ENCODE measurements around the gene GNPNAT1.
"Not testable (repeated sequence)": the region's sequence is repeated elsewhere in the genome, so short reads cannot be mapped to it uniquely, and the experiment has no call there.

Gene GNPNAT1

GRCh38 chr14:52755607-52756316 is 35.6 kb downstream of the GNPNAT1 start:
- H3K9me3 ChIP-seq (ENCODE audit: insufficient read depth, low read depth, low read length): no peaks in the 10 kb centered on the region
- peaks cover 64% of the 10 kb centered on the region for H3K36me3 ChIP-seq (ENCODE audit: insufficient read depth, low read length)
- no peaks in the 10 kb centered on the region for H3K27me3 ChIP-seq (ENCODE audit: insufficient read depth, low read length)
- H3K9ac ChIP-seq (ENCODE audit: low read depth, low read length): no peak overlapping the region
- H3K27ac ChIP-seq (ENCODE audit: low read depth, low read length): no peak overlapping the region
- no peak overlapping the region for H3K4me3 ChIP-seq (ENCODE audit: low read length)
- WGBS: 97% methylated on average over 5 of the region's 5 CpGs
- H3K4me1 ChIP-seq (ENCODE audit: insufficient read depth, low read length): no peaks in the 10 kb centered on the region

- peaks cover 77% of the 10 kb centered on the region for H3K36me3 ChIP-seq (ENCODE audit: insufficient read depth, low read length)
- no peaks in the 10 kb centered on the region for H3K9me3 ChIP-seq (ENCODE audit: insufficient read depth, low read depth, low read length)
- H3K27ac ChIP-seq (ENCODE audit: low read depth, low read length): no peak overlapping the region
- no peaks in the 10 kb centered on the region for H3K27me3 ChIP-seq (ENCODE audit: insufficient read depth, low read length)
- 94% methylated on average over 7 of the region's 8 CpGs for WGBS
- H3K9ac ChIP-seq (ENCODE audit: low read depth, low read length): no peak overlapping the region
- H3K4me1 ChIP-seq (ENCODE audit: insufficient read depth, low read length): no peaks in the 10 kb centered on the region
- H3K4me3 ChIP-seq (ENCODE audit: low read length): no peak overlapping the region
Observed at GRCh38 chr14:52748647-52749292, 42.6 kb downstream of the GNPNAT1 start.

GRCh38 chr14:52741865-52742264 is 49.5 kb downstream of the GNPNAT1 start:
- H3K36me3 ChIP-seq (ENCODE audit: insufficient read depth, low read length): peaks cover 30% of the 10 kb centered on the region
- H3K27me3 ChIP-seq (ENCODE audit: insufficient read depth, low read length): no peaks in the 10 kb centered on the region
- H3K9me3 ChIP-seq (ENCODE audit: insufficient read depth, low read depth, low read length): no peaks in the 10 kb centered on the region
- no peak overlapping the region for H3K27ac ChIP-seq (ENCODE audit: low read depth, low read length)
- peaks cover 10% of the 10 kb centered on the region; the same call in 1 of the 2 replicates for H3K4me1 ChIP-seq (ENCODE audit: insufficient read depth, low read length)
- no peak overlapping the region for H3K9ac ChIP-seq (ENCODE audit: low read depth, low read length)
- no peak overlapping the region for H3K4me3 ChIP-seq (ENCODE audit: low read length)

- H3K9ac ChIP-seq (ENCODE audit: low read depth, low read length): no peak overlapping the region
- H3K9me3 ChIP-seq (ENCODE audit: insufficient read depth, low read depth, low read length): no peaks in the 10 kb centered on the region
- no peak overlapping the region for H3K4me3 ChIP-seq (ENCODE audit: low read length)
- no peaks in the 10 kb centered on the region for H3K27me3 ChIP-seq (ENCODE audit: insufficient read depth, low read length)
- H3K36me3 ChIP-seq (ENCODE audit: insufficient read depth, low read length): peaks cover 18% of the 10 kb centered on the region
- WGBS: no CpG with 5 or more reads among the region's 1 CpG
- peaks cover 18% of the 10 kb centered on the region for H3K4me1 ChIP-seq (ENCODE audit: insufficient read depth, low read length)
- no peak overlapping the region for H3K27ac ChIP-seq (ENCODE audit: low read depth, low read length)
Observed at GRCh38 chr14:52740751-52741150, 50.7 kb downstream of the GNPNAT1 start.

GRCh38 chr14:52738409-52738808 is 53.0 kb downstream of the GNPNAT1 start:
- H3K9me3 ChIP-seq (ENCODE audit: insufficient read depth, low read depth, low read length): no peaks in the 10 kb centered on the region
- H3K9ac ChIP-seq (ENCODE audit: low read depth, low read length): no peak overlapping the region
- no peaks in the 10 kb centered on the region for H3K27me3 ChIP-seq (ENCODE audit: insufficient read depth, low read length)
- no peak overlapping the region for H3K27ac ChIP-seq (ENCODE audit: low read depth, low read length)
- no peak overlapping the region for H3K4me3 ChIP-seq (ENCODE audit: low read length)
- peaks cover 19% of the 10 kb centered on the region for H3K36me3 ChIP-seq (ENCODE audit: insufficient read depth, low read length)
- peaks cover 34% of the 10 kb centered on the region for H3K4me1 ChIP-seq (ENCODE audit: insufficient read depth, low read length)

GRCh38 chr14:52735921-52736489 is 55.4 kb downstream of the GNPNAT1 start:
- Histone ChIP-seq H3K27me3 (ENCODE audit: insufficient read depth, low read length) (no peaks in the 10 kb centered on the region), H3K36me3 (ENCODE audit: insufficient read depth, low read length) (peaks cover 26% of the 10 kb centered on the region), H3K27ac (ENCODE audit: low read depth, low read length) (no peak overlapping the region), H3K9me3 (ENCODE audit: insufficient read depth, low read depth, low read length) (no peaks in the 10 kb centered on the region), H3K4me1 (ENCODE audit: insufficient read depth, low read length) (peaks cover 30% of the 10 kb centered on the region), H3K9ac (ENCODE audit: low read depth, low read length) (no peak overlapping the region), H3K4me3 (ENCODE audit: low read length) (peak overlapping the region; percentile 1; the same call in 1 of the 2 replicates)
- 45% methylated on average over 1 of the region's 1 CpG for WGBS

- no peak overlapping the region for H3K9ac ChIP-seq (ENCODE audit: low read depth, low read length)
Observed at GRCh38 chr14:52733824-52734223, 57.6 kb downstream of the GNPNAT1 start.

GRCh38 chr14:52730709-52731111 is 60.7 kb downstream of the GNPNAT1 start:
- H3K4me3 ChIP-seq (ENCODE audit: low read length): peak overlapping the region; percentile 95
- no peaks in the 10 kb centered on the region for H3K9me3 ChIP-seq (ENCODE audit: insufficient read depth, low read depth, low read length)
- 2% methylated on average over 11 of the region's 11 CpGs for WGBS
- H3K27me3 ChIP-seq (ENCODE audit: insufficient read depth, low read length): no peaks in the 10 kb centered on the region
- H3K27ac ChIP-seq (ENCODE audit: low read depth, low read length): peak overlapping the region; percentile 79
- peaks cover 45% of the 10 kb centered on the region for H3K36me3 ChIP-seq (ENCODE audit: insufficient read depth, low read length)
- H3K4me1 ChIP-seq (ENCODE audit: insufficient read depth, low read length): peaks cover 28% of the 10 kb centered on the region
- H3K9ac ChIP-seq (ENCODE audit: low read depth, low read length): peak overlapping the region; percentile 85

More at GRCh38 chr14:52733824-52734223, 57.6 kb downstream of the GNPNAT1 start:
- Histone ChIP-seq H3K36me3 (ENCODE audit: insufficient read depth, low read length) (peaks cover 23% of the 10 kb centered on the region), H3K27ac (ENCODE audit: low read depth, low read length) (no peak overlapping the region; the same call in 1 of the 2 replicates), H3K4me3 (ENCODE audit: low read length) (peak overlapping the region; percentile 6; the same call in 1 of the 2 replicates), H3K9me3 (ENCODE audit: insufficient read depth, low read depth, low read length) (no peaks in the 10 kb centered on the region), H3K27me3 (ENCODE audit: insufficient read depth, low read length) (no peaks in the 10 kb centered on the region), H3K4me1 (ENCODE audit: insufficient read depth, low read length) (peaks cover 37% of the 10 kb centered on the region)
- WGBS: 94% methylated on average over 9 of the region's 9 CpGs

GRCh38 chr14:52729925-52730708 is 61.3 kb downstream of the GNPNAT1 start, which contains the start of gene STYX:
Gene STYX (plus strand): TSS chr14:52730166. CDS start chr14:52730475, 309 bp downstream.
- WGBS: under 1% methylated on average over 72 of the region's 72 CpGs
- H3K9ac ChIP-seq (ENCODE audit: low read depth, low read length): peak within 1 kb of the TSS; percentile 85
- no peaks in the 10 kb centered on the region for H3K27me3 ChIP-seq (ENCODE audit: insufficient read depth, low read length)
- H3K4me1 ChIP-seq (ENCODE audit: insufficient read depth, low read length): peaks cover 22% of the 10 kb centered on the region
- no peaks in the 10 kb centered on the region for H3K9me3 ChIP-seq (ENCODE audit: insufficient read depth, low read depth, low read length)
- peak within 1 kb of the TSS; percentile 79 for H3K27ac ChIP-seq (ENCODE audit: low read depth, low read length)
- H3K36me3 ChIP-seq (ENCODE audit: insufficient read depth, low read length): peaks cover 51% of the 10 kb centered on the region
- peak within 1 kb of the TSS; percentile 95 for H3K4me3 ChIP-seq (ENCODE audit: low read length)

GRCh38 chr14:52729585-52729924 is 61.9 kb downstream of the GNPNAT1 start:
- H3K27ac ChIP-seq (ENCODE audit: low read depth, low read length): peak overlapping the region; percentile 66; the same call in 1 of the 2 replicates
- peaks cover 57% of the 10 kb centered on the region for H3K36me3 ChIP-seq (ENCODE audit: insufficient read depth, low read length)
- 4% methylated on average over 7 of the region's 8 CpGs for WGBS
- H3K4me3 ChIP-seq (ENCODE audit: low read length): peak overlapping the region; percentile 48
- H3K27me3 ChIP-seq (ENCODE audit: insufficient read depth, low read length): no peaks in the 10 kb centered on the region
- H3K4me1 ChIP-seq (ENCODE audit: insufficient read depth, low read length): peaks cover 21% of the 10 kb centered on the region
- H3K9me3 ChIP-seq (ENCODE audit: insufficient read depth, low read depth, low read length): no peaks in the 10 kb centered on the region
- no peak overlapping the region for H3K9ac ChIP-seq (ENCODE audit: low read depth, low read length)

GRCh38 chr14:52729035-52729434 is 62.4 kb downstream of the GNPNAT1 start:
- peaks cover 19% of the 10 kb centered on the region for H3K4me1 ChIP-seq (ENCODE audit: insufficient read depth, low read length)
- H3K9ac ChIP-seq (ENCODE audit: low read depth, low read length); H3K27me3 ChIP-seq (ENCODE audit: insufficient read depth, low read length); H3K9me3 ChIP-seq (ENCODE audit: insufficient read depth, low read depth, low read length): not testable (repeated sequence)
- H3K36me3 ChIP-seq (ENCODE audit: insufficient read depth, low read length): peaks cover 57% of the 10 kb centered on the region
- H3K4me3 ChIP-seq (ENCODE audit: low read length): peak overlapping the region; percentile 48
- WGBS: 90% methylated on average over 15 of the region's 15 CpGs
- H3K27ac ChIP-seq (ENCODE audit: low read depth, low read length): peak overlapping the region; percentile 66; the same call in 1 of the 2 replicates

Data from HUES64 (cell line).